Panc1 (cell line): ENCODE measurements around the gene TAS2R41. TPM values are rescaled to one million over a fixed set of nuclear protein-coding genes. Genes with fewer than 3 reads are reported as not detected.

Source experiments
- ATAC-seq: fragments of 200-7000 bp; cut with Tn5 transposase; 2 replicates; pipeline ENCODE4 v1.9.1; 2020; ENCODE audit warnings: mild to moderate bottlenecking, moderate library complexity
- BruUV-seq: library from RNA; stranded (reverse); fragments of 400-500 nt; replicated peaks from 2 replicates; lab custom pipeline; 2021; lab: Mats Ljungman, UMichigan
- CTCF ChIA-PET: fragments of 300-600 bp; sonication (Branson Sonifier 250); formaldehyde crosslinking; loops from one replicate; lab custom pipeline; 2022; ENCODE audit warnings: antibody characterized with exemption; lab: Charles Lee
- POLR2A ChIA-PET: fragments of 300-600 bp; sonication (Branson Sonifier 250); formaldehyde crosslinking; loops from one replicate; lab custom pipeline; 2022; ENCODE audit warnings: antibody characterized with exemption; lab: Charles Lee
- DNase-seq: peaks from one replicate; pipeline ENCODE4 v3.0.0-alpha.2; 2010; ENCODE audit warnings: low read depth, low spot score
- H3K27ac ChIP-seq: 2 replicates; pipeline ENCODE4 v1.5.1; 2011; ENCODE audit warnings: mild to moderate bottlenecking, low read length, inconsistent platforms
- H3K27me3 ChIP-seq: fragments of 200-500 bp; sonication (Bioruptor generic); 2 replicates; pipeline ENCODE4 v1.6.0; 2014; ENCODE audit warnings: low read length, inconsistent platforms; ENCODE audit not compliant: control insufficient read depth, insufficient read depth
- H3K36me3 ChIP-seq: fragments of 200-500 bp; sonication (Bioruptor generic); 2 replicates; pipeline ENCODE4 v1.5.1; 2014; ENCODE audit warnings: inconsistent platforms, mild to moderate bottlenecking, low read length, moderate library complexity; ENCODE audit not compliant: control insufficient read depth, insufficient read depth
- H3K4me1 ChIP-seq: 2 replicates; pipeline ENCODE4 v1.5.1; 2011; ENCODE audit warnings: inconsistent platforms, mild to moderate bottlenecking, low read length, moderate library complexity; ENCODE audit not compliant: control insufficient read depth, insufficient read depth
- H3K4me3 ChIP-seq, 2 experiments: 2 replicates each; pipeline ENCODE4 v1.5.1; 2011 to 2012; ENCODE audit warnings: low read depth in 2 of 2, low read length in 2 of 2, mild to moderate bottlenecking in 2 of 2, inconsistent platforms in 1 of 2, moderate library complexity in 1 of 2
- H3K9me3 ChIP-seq: fragments of 200-500 bp; sonication (Bioruptor generic); 2 replicates; pipeline ENCODE4 v1.5.1; 2014; ENCODE audit warnings: low read depth, mild to moderate bottlenecking, inconsistent platforms, low read length, moderate library complexity; ENCODE audit not compliant: control insufficient read depth, insufficient read depth
- CTCF ChIP-seq: fragments of 450-650 bp; IDR thresholded peaks from 2 replicates; pipeline ENCODE4 v1.5.1; 2017; ENCODE audit warnings: mild to moderate bottlenecking
- POLR2AphosphoS5 ChIP-seq: IDR thresholded peaks from 2 replicates; pipeline ENCODE4 v1.6.1; 2012; ENCODE audit warnings: mild to moderate bottlenecking, low read depth, low read length, moderate library complexity
- REST ChIP-seq, 2 experiments: IDR thresholded peaks; 2 replicates each; pipeline ENCODE4 v1.6.1; 2011 to 2012; ENCODE audit warnings: low read depth in 2 of 2, control low read depth in 1 of 2, low read length in 1 of 2, mild to moderate bottlenecking in 1 of 2, moderate library complexity in 1 of 2; ENCODE audit not compliant: insufficient read depth in 1 of 2
- SIN3A ChIP-seq: IDR thresholded peaks from 2 replicates; pipeline ENCODE4 v1.6.1; 2012; ENCODE audit warnings: low read depth, mild to moderate bottlenecking, low read length, moderate library complexity, borderline replicate concordance; ENCODE audit not compliant: insufficient read depth
- TCF7L2 ChIP-seq: IDR thresholded peaks from 2 replicates; pipeline ENCODE4 v1.6.1; 2011; ENCODE audit warnings: mild to moderate bottlenecking, low read depth, low read length, inconsistent platforms
- in situ Hi-C: cut with HindIII; loops from 2 replicates; pipeline ENCODE4 v1.10.0; 2016; ENCODE audit warnings: low sequenced_read_pairs, low pct_unique_long_range_greater_than_20kb
- intact Hi-C: fragments of 100-400 bp; cut with micrococcal nuclease; formaldehyde crosslinking; loops from one replicate; pipeline ENCODE4 v1.10.0; 2022; ENCODE audit not compliant: unreplicated experiment
- total RNA-seq: library from RNA; stranded (reverse); gene quantifications from one replicate; pipeline ENCODE4 v1.2.1, GENCODE V29; 2021; ENCODE audit not compliant: unreplicated experiment

TAS2R41 gene
- total RNA-seq, 1 experiment from 2014 or later = not detected

GRCh38 chr7:143496263-143496662, 18.6 kb downstream of the TAS2R41 start:
- Histone ChIP-seq H3K9me3 (no peaks in the 10 kb centered on the region), H3K27me3 (no peaks in the 10 kb centered on the region), H3K4me3 (no peak overlapping the region), H3K4me1 (no peaks in the 10 kb centered on the region), H3K36me3 (no peaks in the 10 kb centered on the region), H3K27ac (no peak overlapping the region)
- BruUV-seq = no TSS peak
- in situ Hi-C loops (no loop called here), intact Hi-C loops (no loop called here)
- TF ChIP-seq SIN3A (no peak), POLR2AphosphoS5 (no peak), TCF7L2 (no peak), REST (IDR thresholded peaks at IDR 0.05; ENCODE audit: insufficient read depth in 1 of 2, low read depth in 2 of 2, low read length in 1 of 2) (no peak), CTCF (no peak)
- ChIA-PET CTCF (no interaction called here), POLR2A (no interaction called here)
- ATAC-seq = no peak
- DNase-seq = no peak

GRCh38 chr7:143497008-143497795, 19.5 kb downstream of the TAS2R41 start:
- Histone ChIP-seq H3K4me1 (no peaks in the 10 kb centered on the region), H3K36me3 (no peaks in the 10 kb centered on the region), H3K4me3 (no peak overlapping the region), H3K27ac (no peak overlapping the region), H3K9me3 (no peaks in the 10 kb centered on the region), H3K27me3 (no peaks in the 10 kb centered on the region)
- ChIA-PET CTCF (no interaction called here), POLR2A (no interaction called here)
- TF ChIP-seq CTCF (no peak), TCF7L2 (no peak), REST (IDR thresholded peaks at IDR 0.05; ENCODE audit: insufficient read depth in 1 of 2, low read depth in 2 of 2, low read length in 1 of 2) (no peak), POLR2AphosphoS5 (no peak), SIN3A (no peak)
- in situ Hi-C loops (no loop called here), intact Hi-C loops (no loop called here)
- DNase-seq = no peak
- no TSS peak for BruUV-seq
- no peak for ATAC-seq
